DND-41 (cell line): ENCODE data around the gene KCTD19.

Experiments used
- ATAC-seq: fragments of 200-7000 bp; cut with Tn5 transposase; 3 replicates; pipeline ENCODE4 v1.9.1; 2021; ENCODE audit warnings: low read depth; ENCODE audit not compliant: insufficient read depth
- DNase-seq: peaks from one replicate; pipeline ENCODE4 v3.0.0-alpha.2; 2020
- H2AFZ ChIP-seq: 2 replicates; pipeline ENCODE4 v1.6.0; 2012; ENCODE audit warnings: low read depth, low read length
- H3K27ac ChIP-seq: 2 replicates; pipeline ENCODE4 v1.5.1; 2012; ENCODE audit warnings: low read length, inconsistent platforms
- H3K27me3 ChIP-seq: fragments of 200-600 bp; sonication (generic); 2 replicates; pipeline ENCODE4 v1.6.0; 2012; ENCODE audit warnings: low read length, mild to moderate bottlenecking, inconsistent platforms; ENCODE audit not compliant: insufficient read depth, poor library complexity
- H3K36me3 ChIP-seq: 2 replicates; pipeline ENCODE4 v1.5.1; 2012; ENCODE audit warnings: low read length, inconsistent platforms; ENCODE audit not compliant: insufficient read depth
- H3K4me1 ChIP-seq: 2 replicates; pipeline ENCODE4 v1.5.1; 2012; ENCODE audit warnings: mild to moderate bottlenecking, low read length; ENCODE audit not compliant: insufficient read depth
- H3K4me2 ChIP-seq: 2 replicates; pipeline ENCODE4 v1.6.0; 2012; ENCODE audit warnings: mild to moderate bottlenecking, moderate library complexity, low read length, inconsistent platforms; ENCODE audit not compliant: insufficient read depth
- H3K4me3 ChIP-seq, 2 experiments: fragments of 200-600 bp in 1 of 2; shearing (Covaris generic) in 1 of 2; 2 replicates each; pipeline ENCODE4 v1.5.1; 2012 to 2016; ENCODE audit warnings: inconsistent platforms in 2 of 2, low read length in 2 of 2, mild to moderate bottlenecking in 2 of 2, low read depth in 1 of 2, moderate library complexity in 1 of 2
- H3K79me2 ChIP-seq: 2 replicates; pipeline ENCODE4 v1.6.0; 2012; ENCODE audit warnings: low read length, inconsistent platforms; ENCODE audit not compliant: insufficient read depth
- H3K9ac ChIP-seq: 2 replicates; pipeline ENCODE4 v1.6.0; 2012; ENCODE audit warnings: low read depth, mild to moderate bottlenecking, inconsistent platforms, low read length, moderate library complexity
- H3K9me3 ChIP-seq: 2 replicates; pipeline ENCODE4 v1.5.1; 2012; ENCODE audit warnings: low read length, moderate library complexity, mild to moderate bottlenecking, inconsistent platforms; ENCODE audit not compliant: insufficient read depth, severe bottlenecking
- H4K20me1 ChIP-seq: 2 replicates; pipeline ENCODE4 v1.6.0; 2012; ENCODE audit warnings: low read length; ENCODE audit not compliant: insufficient read depth
- EZH2 ChIP-seq: IDR thresholded peaks from 3 replicates; pipeline ENCODE4 v1.6.1; 2012; ENCODE audit warnings: borderline replicate concordance, low read depth, mild to moderate bottlenecking, moderate library complexity, low read length, inconsistent platforms; ENCODE audit not compliant: severe bottlenecking
- TF ChIP-seq, protein P1 (sequence below): IDR thresholded peaks from 2 replicates; pipeline ENCODE4 v1.5.1; 2012; ENCODE audit warnings: borderline replicate concordance, low read length, moderate library complexity, mild to moderate bottlenecking; ENCODE audit not compliant: poor library complexity, severe bottlenecking; ENCODE audit errors: extremely low read depth

KCTD19 gene

DNA sequence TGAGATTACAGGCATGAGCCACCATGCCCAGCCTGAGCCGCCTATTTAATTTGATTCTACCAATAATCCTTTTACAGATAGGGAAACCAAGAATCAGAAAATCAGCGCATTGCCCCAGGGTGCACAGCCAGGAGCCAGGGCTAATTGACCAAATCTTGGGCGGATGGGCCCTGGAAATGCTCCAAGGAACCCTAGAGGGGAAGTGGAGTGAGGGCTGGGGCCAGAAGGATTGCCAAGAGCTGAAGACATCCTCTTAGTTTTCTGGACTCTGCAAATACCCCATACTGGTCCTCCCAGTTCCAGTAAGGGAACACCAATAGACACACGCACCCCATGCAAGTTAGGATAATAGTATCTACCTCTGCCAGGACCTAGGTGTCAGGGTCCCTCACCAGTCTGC, 83.1 kb downstream of the KCTD19 start:
- ATAC-seq (no peak), DNase-seq (no peak)
- Histone ChIP-seq H3K4me3 (no peak overlapping the region), H3K9me3 (no peaks in the 10 kb centered on the region), H4K20me1 (peaks cover 22% of the 10 kb centered on the region), H3K27me3 (peaks cover 4% of the 10 kb centered on the region), H2AFZ (no peak overlapping the region), H3K9ac (no peak overlapping the region), H3K27ac (no peak overlapping the region), H3K79me2 (peaks cover 7% of the 10 kb centered on the region; the same call in 1 of the 2 replicates), H3K4me2 (no peak overlapping the region), H3K36me3 (peaks cover 3% of the 10 kb centered on the region; the same call in 1 of the 2 replicates), H3K4me1 (peaks cover 48% of the 10 kb centered on the region)
- TF ChIP-seq, protein P1, sequence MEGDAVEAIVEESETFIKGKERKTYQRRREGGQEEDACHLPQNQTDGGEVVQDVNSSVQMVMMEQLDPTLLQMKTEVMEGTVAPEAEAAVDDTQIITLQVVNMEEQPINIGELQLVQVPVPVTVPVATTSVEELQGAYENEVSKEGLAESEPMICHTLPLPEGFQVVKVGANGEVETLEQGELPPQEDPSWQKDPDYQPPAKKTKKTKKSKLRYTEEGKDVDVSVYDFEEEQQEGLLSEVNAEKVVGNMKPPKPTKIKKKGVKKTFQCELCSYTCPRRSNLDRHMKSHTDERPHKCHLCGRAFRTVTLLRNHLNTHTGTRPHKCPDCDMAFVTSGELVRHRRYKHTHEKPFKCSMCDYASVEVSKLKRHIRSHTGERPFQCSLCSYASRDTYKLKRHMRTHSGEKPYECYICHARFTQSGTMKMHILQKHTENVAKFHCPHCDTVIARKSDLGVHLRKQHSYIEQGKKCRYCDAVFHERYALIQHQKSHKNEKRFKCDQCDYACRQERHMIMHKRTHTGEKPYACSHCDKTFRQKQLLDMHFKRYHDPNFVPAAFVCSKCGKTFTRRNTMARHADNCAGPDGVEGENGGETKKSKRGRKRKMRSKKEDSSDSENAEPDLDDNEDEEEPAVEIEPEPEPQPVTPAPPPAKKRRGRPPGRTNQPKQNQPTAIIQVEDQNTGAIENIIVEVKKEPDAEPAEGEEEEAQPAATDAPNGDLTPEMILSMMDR: no peak
- TF ChIP-seq EZH2: no peak

DNA sequence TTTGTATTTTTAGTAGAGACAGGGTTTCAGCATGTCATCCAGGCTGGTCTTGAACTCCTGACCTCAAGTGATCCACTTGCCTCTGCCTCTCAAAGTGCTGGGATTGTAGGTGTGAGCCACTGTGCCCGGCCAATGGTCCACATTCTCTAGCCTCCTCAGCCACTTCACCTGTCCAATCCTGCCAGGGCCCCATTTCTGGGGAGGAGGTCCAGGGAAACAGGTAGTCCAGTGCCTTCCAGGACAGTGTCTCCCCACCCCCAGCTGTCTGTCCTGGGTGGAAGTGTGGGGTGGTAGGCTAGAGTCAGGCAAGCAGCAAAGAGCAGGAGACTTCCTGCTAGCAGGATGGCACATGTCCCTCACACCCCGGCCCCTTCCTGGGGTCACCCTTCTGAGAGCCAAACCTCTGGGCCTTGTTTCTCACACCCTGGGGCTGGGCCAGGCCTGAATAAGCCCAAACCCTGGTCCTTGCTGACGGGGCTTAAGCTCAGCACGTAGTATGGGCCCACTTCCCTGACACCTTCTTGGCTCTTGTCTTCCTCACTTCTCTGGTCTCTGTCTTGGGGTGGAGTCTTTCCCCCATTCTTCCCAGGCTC, 84.3 kb downstream of the KCTD19 start:
- peaks cover 39% of the 10 kb centered on the region for H3K4me1 ChIP-seq

DNA sequence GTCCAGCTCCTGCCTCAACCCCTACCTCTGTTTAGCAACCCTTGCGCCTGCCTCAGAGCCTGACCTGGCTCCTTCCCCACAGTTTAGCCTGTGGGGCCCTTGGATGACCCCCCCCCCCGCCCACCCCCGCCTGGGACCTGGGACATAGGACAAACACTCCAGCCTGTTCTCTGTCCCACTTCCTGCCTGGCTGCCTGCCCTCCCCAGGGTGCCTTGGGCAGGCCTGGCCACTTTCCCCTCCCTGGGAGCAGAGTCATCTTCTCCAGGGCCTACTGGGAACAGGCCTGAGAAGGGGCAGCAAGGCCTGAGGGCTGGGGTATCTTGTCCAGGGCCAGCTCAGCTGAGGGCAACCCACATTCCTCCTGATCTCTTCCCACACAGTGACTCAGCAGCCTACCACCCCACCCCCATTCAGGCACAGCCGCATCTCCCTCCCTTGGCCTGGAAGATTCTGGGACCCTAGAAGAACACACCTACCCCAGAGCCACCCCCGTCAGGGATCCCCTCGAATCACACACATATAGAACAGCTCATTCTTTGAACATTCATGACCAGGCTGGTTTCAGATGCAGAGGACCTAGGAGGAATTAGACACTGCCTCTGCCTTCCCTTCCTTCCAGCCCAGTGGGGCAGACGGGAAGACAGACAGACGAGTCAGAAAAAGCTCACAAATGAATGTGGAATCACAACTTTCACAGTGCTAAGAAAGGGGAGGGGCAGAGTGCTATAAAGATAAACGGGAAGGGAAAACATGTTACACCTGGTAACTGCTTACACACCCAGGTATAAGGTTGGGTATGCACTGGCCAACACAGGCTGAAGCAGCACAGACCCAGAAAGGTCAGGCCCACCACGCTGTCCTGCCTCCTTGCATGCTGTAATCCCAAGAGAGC, 85.3 kb downstream of the KCTD19 start:
- DNase-seq: no peak
- no peak overlapping the region for H3K4me2 ChIP-seq
- no peak overlapping the region for H2AFZ ChIP-seq
- H3K79me2 ChIP-seq: peaks cover 7% of the 10 kb centered on the region; the same call in 1 of the 2 replicates
- H3K27ac ChIP-seq: no peak overlapping the region
- H4K20me1 ChIP-seq: peaks cover 22% of the 10 kb centered on the region
- H3K4me3 ChIP-seq: no peak overlapping the region
- no peaks in the 10 kb centered on the region for H3K27me3 ChIP-seq
- H3K36me3 ChIP-seq: peaks cover 16% of the 10 kb centered on the region
- TF ChIP-seq, protein P1: no peak
- TF ChIP-seq EZH2: no peak
- peaks cover 38% of the 10 kb centered on the region for H3K4me1 ChIP-seq
- ATAC-seq: no peak
- no peak overlapping the region for H3K9ac ChIP-seq
- H3K9me3 ChIP-seq: no peaks in the 10 kb centered on the region

More for the DNA sequence above, 84.3 kb downstream of the KCTD19 start:
- peaks cover 7% of the 10 kb centered on the region; the same call in 1 of the 2 replicates for H3K79me2 ChIP-seq
- no peak overlapping the region for H2AFZ ChIP-seq
- no peak for DNase-seq
- H3K4me2 ChIP-seq: no peak overlapping the region
- H3K9me3 ChIP-seq: no peaks in the 10 kb centered on the region
- H3K4me3 ChIP-seq: no peak overlapping the region
- no peak overlapping the region for H3K27ac ChIP-seq
- ATAC-seq: no peak
- no peak for TF ChIP-seq EZH2
- TF ChIP-seq, protein P1: no peak
- H4K20me1 ChIP-seq: peaks cover 22% of the 10 kb centered on the region
- H3K36me3 ChIP-seq: peaks cover 11% of the 10 kb centered on the region
- no peak overlapping the region for H3K9ac ChIP-seq
- H3K27me3 ChIP-seq: no peaks in the 10 kb centered on the region
